ENCODE results near the gene ABHD6. TPM values are rescaled to one million over a fixed set of nuclear protein-coding genes. Genes with fewer than 3 reads are reported as not detected.
"Not testable (repeated sequence)": the region's sequence is repeated elsewhere in the genome, so short reads cannot be mapped to it uniquely, and the experiment has no call there.

ABHD6 gene
- total RNA-seq, 1 donor from 2014 or later, result 5.2 TPM

DNA sequence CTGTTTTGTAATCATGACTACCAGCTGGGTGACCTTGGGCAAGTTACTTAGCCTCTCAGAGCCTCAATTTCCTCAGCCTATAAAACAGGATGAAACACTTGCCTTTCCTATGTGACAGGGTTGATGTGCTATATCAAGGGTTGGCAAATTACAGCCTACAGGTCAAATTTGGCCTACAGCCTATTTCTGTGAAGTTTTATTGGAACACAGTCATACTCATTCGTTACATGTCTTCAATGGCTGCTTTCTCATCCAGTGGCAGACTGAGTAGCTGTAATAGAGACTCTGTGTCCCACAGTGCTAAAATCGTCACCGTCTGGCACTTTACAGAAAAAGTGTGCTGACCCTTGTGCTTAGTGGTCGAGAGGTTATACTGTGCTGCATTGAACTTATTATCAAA lies 16.6 kb downstream of the ABHD6 start:
- Histone ChIP-seq H3K9ac (ENCODE audit: low read depth in 1 of 3, low read length in 3 of 3) (no peak overlapping the region), H3K36me3 (ENCODE audit: control insufficient read depth in 3 of 3, insufficient read depth in 3 of 3, low read length in 3 of 3) (peaks cover 8 to 9% (median 9%) of the 10 kb centered on the region in 3 donors), H3K4me3 (ENCODE audit: low read length in 3 of 3) (no peak overlapping the region), H3K4me1 (ENCODE audit: control insufficient read depth in 3 of 3, insufficient read depth in 3 of 3, low read length in 3 of 3) (peaks cover 0 to 3% (median 0%) of the 10 kb centered on the region in 3 donors), H3K27me3 (ENCODE audit: control insufficient read depth in 3 of 3, insufficient read depth in 3 of 3, low read length in 3 of 3) (no peaks in the 10 kb centered on the region), H3K9me3 (ENCODE audit: control insufficient read depth in 3 of 3, low read length in 3 of 3) (no peaks in the 10 kb centered on the region), H3K27ac (ENCODE audit: low read depth, low read length) (no peak overlapping the region)

- Histone ChIP-seq H3K4me3 (ENCODE audit: low read length in 3 of 3) (no peak overlapping the region), H3K36me3 (ENCODE audit: control insufficient read depth in 3 of 3, insufficient read depth in 3 of 3, low read length in 3 of 3) (peaks cover 9 to 14% (median 13%) of the 10 kb centered on the region in 3 donors), H3K4me1 (ENCODE audit: control insufficient read depth in 3 of 3, insufficient read depth in 3 of 3, low read length in 3 of 3) (no peaks in the 10 kb centered on the region), H3K9me3 (ENCODE audit: control insufficient read depth in 3 of 3, low read length in 3 of 3) (no peaks in the 10 kb centered on the region), H3K27ac (ENCODE audit: low read depth, low read length) (no peak overlapping the region), H3K27me3 (ENCODE audit: control insufficient read depth in 3 of 3, insufficient read depth in 3 of 3, low read length in 3 of 3) (no peaks in the 10 kb centered on the region), H3K9ac (ENCODE audit: low read depth in 1 of 3, low read length in 3 of 3) (no peak overlapping the region)
These were observed 18.5 kb downstream of the ABHD6 start for GRCh38 chr3:58256061-58256460.

GRCh38 chr3:58256511-58256910 lies 18.9 kb downstream of the ABHD6 start:
- H3K36me3 ChIP-seq (ENCODE audit: control insufficient read depth in 3 of 3, insufficient read depth in 3 of 3, low read length in 3 of 3), result peaks cover 9 to 14% (median 13%) of the 10 kb centered on the region in 3 donors
- H3K9me3 ChIP-seq (ENCODE audit: control insufficient read depth in 3 of 3, low read length in 3 of 3), result no peaks in the 10 kb centered on the region
- no peak overlapping the region for H3K4me3 ChIP-seq (ENCODE audit: low read length in 3 of 3)
- no peak overlapping the region for H3K9ac ChIP-seq (ENCODE audit: low read depth in 1 of 3, low read length in 3 of 3)
- H3K27me3 ChIP-seq (ENCODE audit: control insufficient read depth in 3 of 3, insufficient read depth in 3 of 3, low read length in 3 of 3), result no peaks in the 10 kb centered on the region
- H3K27ac ChIP-seq (ENCODE audit: low read depth, low read length), result no peak overlapping the region
- no peaks in the 10 kb centered on the region for H3K4me1 ChIP-seq (ENCODE audit: control insufficient read depth in 3 of 3, insufficient read depth in 3 of 3, low read length in 3 of 3)

DNA sequence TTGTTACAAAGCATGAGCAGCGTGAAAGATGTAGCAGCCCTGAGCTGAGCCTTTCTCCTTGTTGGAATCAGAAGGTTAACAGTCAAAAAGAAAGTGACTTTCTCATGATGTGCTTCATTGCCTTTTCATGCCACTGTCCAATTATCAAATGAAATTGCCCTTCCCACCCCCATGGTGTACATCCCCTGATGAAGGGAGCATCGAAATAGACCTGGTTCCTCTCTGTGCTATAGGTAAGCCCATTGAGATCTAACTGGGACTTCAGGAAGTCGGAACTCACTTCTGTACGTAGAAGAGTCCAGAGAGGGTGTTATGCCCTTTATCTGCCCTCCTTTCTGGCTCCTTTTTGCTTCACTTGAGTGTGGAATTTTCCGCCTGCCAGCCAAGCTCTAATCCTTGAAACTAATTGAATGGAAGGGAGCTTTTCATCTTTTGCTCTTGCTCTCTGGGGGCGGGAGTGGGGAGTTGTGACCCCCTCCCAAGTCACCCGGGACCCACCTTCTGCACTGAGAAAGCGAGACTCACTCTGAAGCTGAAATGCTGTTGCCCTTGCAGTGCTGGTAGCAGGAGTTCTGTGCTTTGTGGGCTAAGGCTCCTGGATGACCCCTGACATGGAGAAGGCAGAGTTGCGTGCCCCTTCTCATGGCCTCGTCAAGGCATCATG lies 20.9 kb downstream of the ABHD6 start:
- peaks cover 9 to 14% (median 13%) of the 10 kb centered on the region in 3 donors for H3K36me3 ChIP-seq (ENCODE audit: control insufficient read depth in 3 of 3, insufficient read depth in 3 of 3, low read length in 3 of 3)
- no peak overlapping the region for H3K9ac ChIP-seq (ENCODE audit: low read depth in 1 of 3, low read length in 3 of 3)
- no peaks in the 10 kb centered on the region for H3K4me1 ChIP-seq (ENCODE audit: control insufficient read depth in 3 of 3, insufficient read depth in 3 of 3, low read length in 3 of 3)
- no peak overlapping the region for H3K4me3 ChIP-seq (ENCODE audit: low read length in 3 of 3)
- H3K27me3 ChIP-seq (ENCODE audit: control insufficient read depth in 3 of 3, insufficient read depth in 3 of 3, low read length in 3 of 3), result no peaks in the 10 kb centered on the region
- H3K9me3 ChIP-seq (ENCODE audit: control insufficient read depth in 3 of 3, low read length in 3 of 3), result no peaks in the 10 kb centered on the region
- no peak overlapping the region for H3K27ac ChIP-seq (ENCODE audit: low read depth, low read length)

DNA sequence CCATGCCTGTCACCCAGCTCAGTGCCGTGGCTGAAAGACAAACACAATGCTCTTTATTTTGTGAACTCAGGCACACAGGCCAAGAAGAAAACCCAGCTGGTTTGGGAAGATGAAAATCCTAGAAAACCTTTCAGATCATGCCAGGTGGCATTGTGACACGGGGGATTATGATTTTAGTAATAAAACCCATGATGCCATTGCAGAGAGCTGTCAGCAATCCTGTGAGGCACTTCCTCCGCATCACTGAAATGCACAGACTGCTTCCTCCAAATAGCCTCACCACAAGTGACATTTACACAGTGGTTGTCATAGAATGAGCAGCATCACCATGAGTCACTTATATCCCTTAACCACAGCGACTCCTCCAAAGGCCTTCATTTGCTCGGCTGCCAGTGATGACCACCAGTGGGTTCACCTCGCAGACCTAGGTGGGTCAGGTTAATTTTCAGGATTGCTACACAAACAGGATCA lies 22.7 kb downstream of the ABHD6 start:
- Histone ChIP-seq H3K9ac (ENCODE audit: low read depth in 1 of 3, low read length in 3 of 3) (no peak overlapping the region), H3K4me1 (ENCODE audit: control insufficient read depth in 3 of 3, insufficient read depth in 3 of 3, low read length in 3 of 3) (no peaks in the 10 kb centered on the region), H3K27me3 (ENCODE audit: control insufficient read depth in 3 of 3, insufficient read depth in 3 of 3, low read length in 3 of 3) (no peaks in the 10 kb centered on the region), H3K9me3 (ENCODE audit: control insufficient read depth in 3 of 3, low read length in 3 of 3) (no peaks in the 10 kb centered on the region), H3K4me3 (ENCODE audit: low read length in 3 of 3) (no peak overlapping the region), H3K27ac (ENCODE audit: low read depth, low read length) (no peak overlapping the region), H3K36me3 (ENCODE audit: control insufficient read depth in 3 of 3, insufficient read depth in 3 of 3, low read length in 3 of 3) (peaks cover 9 to 14% (median 13%) of the 10 kb centered on the region in 3 donors)

- H3K4me3 ChIP-seq (ENCODE audit: low read length in 3 of 3), result no peak overlapping the region
- H3K27me3 ChIP-seq (ENCODE audit: control insufficient read depth in 3 of 3, insufficient read depth in 3 of 3, low read length in 3 of 3), result no peaks in the 10 kb centered on the region
- H3K4me1 ChIP-seq (ENCODE audit: control insufficient read depth in 3 of 3, insufficient read depth in 3 of 3, low read length in 3 of 3), result no peaks in the 10 kb centered on the region
- H3K9me3 ChIP-seq (ENCODE audit: control insufficient read depth in 3 of 3, low read length in 3 of 3), result no peaks in the 10 kb centered on the region
- no peak overlapping the region for H3K9ac ChIP-seq (ENCODE audit: low read depth in 1 of 3, low read length in 3 of 3)
- H3K27ac ChIP-seq (ENCODE audit: low read depth, low read length), result no peak overlapping the region
- H3K36me3 ChIP-seq (ENCODE audit: control insufficient read depth in 3 of 3, insufficient read depth in 3 of 3, low read length in 3 of 3), result peaks cover 9 to 14% (median 13%) of the 10 kb centered on the region in 3 donors
These were observed 23.1 kb downstream of the ABHD6 start for GRCh38 chr3:58260733-58261132.

DNA sequence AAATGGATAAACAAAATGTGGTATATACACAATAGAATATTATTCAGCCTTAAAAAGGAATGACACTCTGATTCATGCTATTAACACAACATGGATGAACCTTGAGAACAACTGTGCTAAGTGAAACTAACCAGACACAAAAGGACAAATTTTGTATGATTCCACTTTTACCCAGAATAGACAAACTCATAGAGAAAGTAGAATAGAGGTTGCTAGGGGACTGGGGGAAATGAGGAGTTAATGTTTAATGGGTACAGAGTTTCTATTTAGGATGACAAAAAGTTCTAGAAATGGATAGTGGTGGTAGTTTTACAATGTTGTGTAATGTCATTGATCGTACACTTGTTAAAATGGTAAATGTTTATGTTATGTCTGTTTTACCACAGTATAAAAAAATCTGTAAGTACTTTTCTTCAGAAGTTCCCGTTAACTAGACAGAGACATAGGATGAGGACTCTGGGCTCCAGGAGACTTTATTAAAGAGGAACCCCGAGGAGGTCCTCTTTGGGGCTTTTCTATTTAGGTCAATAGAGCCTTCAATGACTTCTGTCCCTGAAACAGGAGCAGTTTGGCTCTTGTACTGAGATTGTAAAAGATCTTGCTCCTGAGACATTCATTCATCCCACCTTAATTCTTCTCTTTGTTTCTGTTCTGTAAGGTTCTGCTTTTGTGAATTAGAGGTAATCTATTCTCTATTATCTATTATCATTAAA lies 24.5 kb downstream of the ABHD6 start:
- H3K27me3 ChIP-seq (ENCODE audit: control insufficient read depth in 3 of 3, insufficient read depth in 3 of 3, low read length in 3 of 3), result no peaks in the 10 kb centered on the region
- peaks cover 9 to 16% (median 11%) of the 10 kb centered on the region in 3 donors for H3K36me3 ChIP-seq (ENCODE audit: control insufficient read depth in 3 of 3, insufficient read depth in 3 of 3, low read length in 3 of 3)
- H3K4me1 ChIP-seq (ENCODE audit: control insufficient read depth in 3 of 3, insufficient read depth in 3 of 3, low read length in 3 of 3), result no peaks in the 10 kb centered on the region
- H3K4me3 ChIP-seq (ENCODE audit: low read length in 3 of 3), result no peak overlapping the region
- no peak overlapping the region for H3K9ac ChIP-seq (ENCODE audit: low read depth in 1 of 3, low read length in 3 of 3)
- no peak overlapping the region for H3K27ac ChIP-seq (ENCODE audit: low read depth, low read length)
- H3K9me3 ChIP-seq (ENCODE audit: control insufficient read depth in 3 of 3, low read length in 3 of 3), result no peaks in the 10 kb centered on the region

DNA sequence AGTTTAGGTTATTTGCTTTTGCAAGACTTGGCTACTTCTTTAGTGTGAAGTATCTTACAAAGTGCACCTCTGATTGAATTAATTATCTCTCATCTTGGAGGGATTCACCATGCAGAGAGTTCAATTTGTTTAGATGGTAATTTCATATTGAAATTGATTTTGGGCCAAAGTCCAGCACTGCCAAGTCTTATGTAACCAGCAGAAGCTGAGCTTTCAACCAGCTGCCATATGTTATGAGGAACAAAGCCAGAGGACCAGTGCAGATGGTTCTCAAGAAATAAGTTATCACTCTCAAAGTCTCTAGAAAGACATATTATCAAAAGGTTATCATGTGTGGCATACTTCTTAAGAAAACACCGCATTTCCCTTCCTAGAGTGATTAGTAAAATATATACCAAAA lies 29.0 kb downstream of the ABHD6 start:
- Histone ChIP-seq H3K27ac (ENCODE audit: low read depth, low read length) (no peak overlapping the region), H3K9ac (ENCODE audit: low read depth in 1 of 3, low read length in 3 of 3) (no peak overlapping the region), H3K4me1 (ENCODE audit: control insufficient read depth in 3 of 3, insufficient read depth in 3 of 3, low read length in 3 of 3) (peaks cover 0 to 3% (median 0%) of the 10 kb centered on the region in 3 donors), H3K36me3 (ENCODE audit: control insufficient read depth in 3 of 3, insufficient read depth in 3 of 3, low read length in 3 of 3) (peaks cover 2 to 11% (median 8%) of the 10 kb centered on the region in 3 donors), H3K27me3 (ENCODE audit: control insufficient read depth in 3 of 3, insufficient read depth in 3 of 3, low read length in 3 of 3) (no peaks in the 10 kb centered on the region), H3K9me3 (ENCODE audit: control insufficient read depth in 3 of 3, low read length in 3 of 3) (no peaks in the 10 kb centered on the region), H3K4me3 (ENCODE audit: low read length in 3 of 3) (no peak overlapping the region)

DNA sequence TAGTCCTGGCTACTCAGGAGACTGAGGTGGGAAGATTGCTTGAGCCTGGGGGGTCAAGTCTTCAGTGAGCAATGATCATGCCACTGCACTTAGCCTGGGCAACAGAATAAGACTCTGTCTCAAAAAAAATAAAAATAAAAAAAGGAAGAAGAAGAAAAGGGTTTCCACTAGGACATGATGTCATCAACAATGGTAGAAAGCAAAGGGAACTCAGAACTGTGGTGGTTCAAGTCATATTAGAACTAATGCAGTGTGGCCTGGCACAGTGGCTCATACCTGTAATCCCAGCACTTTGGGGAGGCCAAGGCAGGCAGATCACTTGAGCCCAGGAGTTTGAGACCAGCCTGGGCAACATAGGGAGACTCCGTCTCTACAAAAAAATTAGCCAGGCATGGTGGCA lies 30.0 kb downstream of the ABHD6 start:
- H3K9ac ChIP-seq (ENCODE audit: low read depth in 1 of 3, low read length in 3 of 3); H3K4me1 ChIP-seq (ENCODE audit: control insufficient read depth in 3 of 3, insufficient read depth in 3 of 3, low read length in 3 of 3); H3K4me3 ChIP-seq (ENCODE audit: low read length in 3 of 3); H3K27ac ChIP-seq (ENCODE audit: low read depth, low read length); H3K9me3 ChIP-seq (ENCODE audit: control insufficient read depth in 3 of 3, low read length in 3 of 3); H3K27me3 ChIP-seq (ENCODE audit: control insufficient read depth in 3 of 3, insufficient read depth in 3 of 3, low read length in 3 of 3): not testable (repeated sequence)
- H3K36me3 ChIP-seq (ENCODE audit: control insufficient read depth in 3 of 3, insufficient read depth in 3 of 3, low read length in 3 of 3), result peaks cover 2 to 11% (median 8%) of the 10 kb centered on the region in 3 donors

DNA sequence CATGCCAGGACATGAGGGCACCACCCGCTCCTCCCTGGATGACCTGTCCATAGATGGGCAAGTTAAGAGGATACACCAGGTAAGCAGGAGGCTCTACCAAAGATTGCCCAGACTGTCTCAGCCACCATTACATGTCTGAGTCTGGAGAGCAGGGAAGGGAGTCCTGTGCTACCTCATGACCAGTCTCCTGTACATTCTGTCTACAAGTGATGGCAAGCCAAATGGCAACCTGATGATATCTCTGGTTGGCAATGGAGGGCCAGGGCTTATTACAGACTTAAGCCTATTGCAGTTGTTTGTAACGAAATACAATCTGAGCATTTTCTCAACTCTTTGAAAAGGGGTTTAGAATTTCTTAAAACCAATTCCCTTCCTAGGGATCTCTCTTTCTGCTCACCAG lies 31.8 kb downstream of the ABHD6 start:
- Histone ChIP-seq H3K27ac (ENCODE audit: low read depth, low read length) (no peak overlapping the region), H3K4me1 (ENCODE audit: control insufficient read depth in 3 of 3, insufficient read depth in 3 of 3, low read length in 3 of 3) (peaks cover 0 to 3% (median 0%) of the 10 kb centered on the region in 3 donors), H3K9me3 (ENCODE audit: control insufficient read depth in 3 of 3, low read length in 3 of 3) (no peaks in the 10 kb centered on the region), H3K4me3 (ENCODE audit: low read length in 3 of 3) (no peak overlapping the region), H3K9ac (ENCODE audit: low read depth in 1 of 3, low read length in 3 of 3) (no peak overlapping the region), H3K27me3 (ENCODE audit: control insufficient read depth in 3 of 3, insufficient read depth in 3 of 3, low read length in 3 of 3) (no peaks in the 10 kb centered on the region), H3K36me3 (ENCODE audit: control insufficient read depth in 3 of 3, insufficient read depth in 3 of 3, low read length in 3 of 3) (peaks cover 2 to 15% (median 8%) of the 10 kb centered on the region in 3 donors)
